Measurements from ENCODE around the gene FBXL7.

DNA sequence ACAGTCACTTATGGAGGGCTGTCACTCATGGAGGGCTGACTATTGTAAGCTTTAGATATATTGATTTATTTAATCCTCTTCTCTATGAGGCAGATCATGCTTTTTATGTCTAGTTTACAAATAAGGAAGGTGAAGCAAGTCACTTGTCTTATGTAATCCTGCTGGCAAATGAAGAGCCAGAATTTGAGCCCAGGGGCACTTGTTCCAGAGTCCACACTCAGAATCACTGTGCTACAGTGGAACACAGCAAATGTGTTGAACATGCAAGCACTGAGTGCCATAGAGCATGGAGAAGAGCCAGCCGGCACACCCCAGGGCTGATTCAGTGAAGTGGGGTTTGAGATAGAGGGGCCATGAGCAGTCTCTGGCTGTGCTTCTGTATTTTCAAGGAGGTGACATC, 353.0 kb downstream of the FBXL7 start:
- TF ChIP-seq, protein P1, sequence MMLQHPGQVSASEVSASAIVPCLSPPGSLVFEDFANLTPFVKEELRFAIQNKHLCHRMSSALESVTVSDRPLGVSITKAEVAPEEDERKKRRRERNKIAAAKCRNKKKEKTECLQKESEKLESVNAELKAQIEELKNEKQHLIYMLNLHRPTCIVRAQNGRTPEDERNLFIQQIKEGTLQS (IDR thresholded peaks at IDR 0.05) = no peak
- TF ChIP-seq YY1 (IDR thresholded peaks at IDR 0.05) (no peak), RAD21 (IDR thresholded peaks at IDR 0.05) (peak in 1 of 2 donors; percentile 19), TAF1 (conservative IDR thresholded peaks at IDR 0.05) (no peak), NR2F2 (IDR thresholded peaks at IDR 0.05) (no peak), JUND (IDR thresholded peaks at IDR 0.05) (no peak)
- TF ChIP-seq, protein P2, sequence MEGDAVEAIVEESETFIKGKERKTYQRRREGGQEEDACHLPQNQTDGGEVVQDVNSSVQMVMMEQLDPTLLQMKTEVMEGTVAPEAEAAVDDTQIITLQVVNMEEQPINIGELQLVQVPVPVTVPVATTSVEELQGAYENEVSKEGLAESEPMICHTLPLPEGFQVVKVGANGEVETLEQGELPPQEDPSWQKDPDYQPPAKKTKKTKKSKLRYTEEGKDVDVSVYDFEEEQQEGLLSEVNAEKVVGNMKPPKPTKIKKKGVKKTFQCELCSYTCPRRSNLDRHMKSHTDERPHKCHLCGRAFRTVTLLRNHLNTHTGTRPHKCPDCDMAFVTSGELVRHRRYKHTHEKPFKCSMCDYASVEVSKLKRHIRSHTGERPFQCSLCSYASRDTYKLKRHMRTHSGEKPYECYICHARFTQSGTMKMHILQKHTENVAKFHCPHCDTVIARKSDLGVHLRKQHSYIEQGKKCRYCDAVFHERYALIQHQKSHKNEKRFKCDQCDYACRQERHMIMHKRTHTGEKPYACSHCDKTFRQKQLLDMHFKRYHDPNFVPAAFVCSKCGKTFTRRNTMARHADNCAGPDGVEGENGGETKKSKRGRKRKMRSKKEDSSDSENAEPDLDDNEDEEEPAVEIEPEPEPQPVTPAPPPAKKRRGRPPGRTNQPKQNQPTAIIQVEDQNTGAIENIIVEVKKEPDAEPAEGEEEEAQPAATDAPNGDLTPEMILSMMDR (IDR thresholded peaks at IDR 0.05; ENCODE audit: low read depth, low read length, missing input control) = no peak
- TF ChIP-seq, protein P3, sequence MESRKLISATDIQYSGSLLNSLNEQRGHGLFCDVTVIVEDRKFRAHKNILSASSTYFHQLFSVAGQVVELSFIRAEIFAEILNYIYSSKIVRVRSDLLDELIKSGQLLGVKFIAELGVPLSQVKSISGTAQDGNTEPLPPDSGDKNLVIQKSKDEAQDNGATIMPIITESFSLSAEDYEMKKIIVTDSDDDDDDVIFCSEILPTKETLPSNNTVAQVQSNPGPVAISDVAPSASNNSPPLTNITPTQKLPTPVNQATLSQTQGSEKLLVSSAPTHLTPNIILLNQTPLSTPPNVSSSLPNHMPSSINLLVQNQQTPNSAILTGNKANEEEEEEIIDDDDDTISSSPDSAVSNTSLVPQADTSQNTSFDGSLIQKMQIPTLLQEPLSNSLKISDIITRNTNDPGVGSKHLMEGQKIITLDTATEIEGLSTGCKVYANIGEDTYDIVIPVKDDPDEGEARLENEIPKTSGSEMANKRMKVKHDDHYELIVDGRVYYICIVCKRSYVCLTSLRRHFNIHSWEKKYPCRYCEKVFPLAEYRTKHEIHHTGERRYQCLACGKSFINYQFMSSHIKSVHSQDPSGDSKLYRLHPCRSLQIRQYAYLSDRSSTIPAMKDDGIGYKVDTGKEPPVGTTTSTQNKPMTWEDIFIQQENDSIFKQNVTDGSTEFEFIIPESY (IDR thresholded peaks at IDR 0.05) = no peak
- TF ChIP-seq, protein P4, sequence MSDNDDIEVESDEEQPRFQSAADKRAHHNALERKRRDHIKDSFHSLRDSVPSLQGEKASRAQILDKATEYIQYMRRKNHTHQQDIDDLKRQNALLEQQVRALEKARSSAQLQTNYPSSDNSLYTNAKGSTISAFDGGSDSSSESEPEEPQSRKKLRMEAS (IDR thresholded peaks at IDR 0.05) = no peak
- TF ChIP-seq, protein P5, sequence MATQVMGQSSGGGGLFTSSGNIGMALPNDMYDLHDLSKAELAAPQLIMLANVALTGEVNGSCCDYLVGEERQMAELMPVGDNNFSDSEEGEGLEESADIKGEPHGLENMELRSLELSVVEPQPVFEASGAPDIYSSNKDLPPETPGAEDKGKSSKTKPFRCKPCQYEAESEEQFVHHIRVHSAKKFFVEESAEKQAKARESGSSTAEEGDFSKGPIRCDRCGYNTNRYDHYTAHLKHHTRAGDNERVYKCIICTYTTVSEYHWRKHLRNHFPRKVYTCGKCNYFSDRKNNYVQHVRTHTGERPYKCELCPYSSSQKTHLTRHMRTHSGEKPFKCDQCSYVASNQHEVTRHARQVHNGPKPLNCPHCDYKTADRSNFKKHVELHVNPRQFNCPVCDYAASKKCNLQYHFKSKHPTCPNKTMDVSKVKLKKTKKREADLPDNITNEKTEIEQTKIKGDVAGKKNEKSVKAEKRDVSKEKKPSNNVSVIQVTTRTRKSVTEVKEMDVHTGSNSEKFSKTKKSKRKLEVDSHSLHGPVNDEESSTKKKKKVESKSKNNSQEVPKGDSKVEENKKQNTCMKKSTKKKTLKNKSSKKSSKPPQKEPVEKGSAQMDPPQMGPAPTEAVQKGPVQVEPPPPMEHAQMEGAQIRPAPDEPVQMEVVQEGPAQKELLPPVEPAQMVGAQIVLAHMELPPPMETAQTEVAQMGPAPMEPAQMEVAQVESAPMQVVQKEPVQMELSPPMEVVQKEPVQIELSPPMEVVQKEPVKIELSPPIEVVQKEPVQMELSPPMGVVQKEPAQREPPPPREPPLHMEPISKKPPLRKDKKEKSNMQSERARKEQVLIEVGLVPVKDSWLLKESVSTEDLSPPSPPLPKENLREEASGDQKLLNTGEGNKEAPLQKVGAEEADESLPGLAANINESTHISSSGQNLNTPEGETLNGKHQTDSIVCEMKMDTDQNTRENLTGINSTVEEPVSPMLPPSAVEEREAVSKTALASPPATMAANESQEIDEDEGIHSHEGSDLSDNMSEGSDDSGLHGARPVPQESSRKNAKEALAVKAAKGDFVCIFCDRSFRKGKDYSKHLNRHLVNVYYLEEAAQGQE (IDR thresholded peaks at IDR 0.05) = peak; percentile 20

Data from liver (tissue), 3 donors.